ENCODE measurements around the gene RBP3.

RBP3 gene

GRCh38 chr10:47319784-47320183 is 28.4 kb upstream of the RBP3 start:
- no peak overlapping the region for H3K4me3 ChIP-seq (replicated peaks; ENCODE audit: insufficient read depth, low read length)
- H3K27me3 ChIP-seq (ENCODE audit: insufficient read depth, poor library complexity, severe bottlenecking): no peaks in the 10 kb centered on the region

GRCh38 chr10:47320812-47321211 is 27.4 kb upstream of the RBP3 start:
- DNase-seq (ENCODE audit: low read depth in 1 of 2, low spot score in 1 of 2): no peak
- H3K27me3 ChIP-seq (ENCODE audit: insufficient read depth, poor library complexity, severe bottlenecking): no peaks in the 10 kb centered on the region
- no peak overlapping the region for H3K27ac ChIP-seq (replicated peaks)
- H3K4me3 ChIP-seq (replicated peaks; ENCODE audit: insufficient read depth, low read length): no peak overlapping the region
- TF ChIP-seq GABPA (IDR thresholded peaks at IDR 0.05; ENCODE audit: low read depth) (no peak), POLR2AphosphoS5 (IDR thresholded peaks at IDR 0.05; ENCODE audit: low read depth) (no peak), REST (IDR thresholded peaks at IDR 0.05; ENCODE audit: insufficient replicate concordance, low read depth) (no peak), SPI1 (IDR thresholded peaks at IDR 0.05; ENCODE audit: borderline replicate concordance, low read depth) (no peak), CTCF (IDR thresholded peaks at IDR 0.05; ENCODE audit: insufficient read depth, low read length) (no peak)

More at GRCh38 chr10:47319784-47320183, 28.4 kb upstream of the RBP3 start:
- TF ChIP-seq CTCF (IDR thresholded peaks at IDR 0.05; ENCODE audit: insufficient read depth, low read length): no peak
- TF ChIP-seq REST (IDR thresholded peaks at IDR 0.05; ENCODE audit: insufficient replicate concordance, low read depth): no peak
- TF ChIP-seq GABPA (IDR thresholded peaks at IDR 0.05; ENCODE audit: low read depth): no peak
- TF ChIP-seq SPI1 (IDR thresholded peaks at IDR 0.05; ENCODE audit: borderline replicate concordance, low read depth): no peak
- TF ChIP-seq POLR2AphosphoS5 (IDR thresholded peaks at IDR 0.05; ENCODE audit: low read depth): no peak
- DNase-seq (ENCODE audit: low read depth in 1 of 2, low spot score in 1 of 2): no peak
- H3K27ac ChIP-seq (replicated peaks): no peak overlapping the region

- Histone ChIP-seq H3K27ac (replicated peaks) (no peak overlapping the region), H3K4me3 (replicated peaks; ENCODE audit: insufficient read depth, low read length) (no peak overlapping the region), H3K27me3 (ENCODE audit: insufficient read depth, poor library complexity, severe bottlenecking) (no peaks in the 10 kb centered on the region)
- no peak for TF ChIP-seq CTCF (IDR thresholded peaks at IDR 0.05; ENCODE audit: insufficient read depth, low read length)
- TF ChIP-seq SPI1 (IDR thresholded peaks at IDR 0.05; ENCODE audit: borderline replicate concordance, low read depth): no peak
- TF ChIP-seq POLR2AphosphoS5 (IDR thresholded peaks at IDR 0.05; ENCODE audit: low read depth): no peak
- TF ChIP-seq GABPA (IDR thresholded peaks at IDR 0.05; ENCODE audit: low read depth): no peak
- TF ChIP-seq REST (IDR thresholded peaks at IDR 0.05; ENCODE audit: insufficient replicate concordance, low read depth): no peak
- DNase-seq (ENCODE audit: low read depth in 1 of 2, low spot score in 1 of 2): no peak
These were observed 26.5 kb upstream of the RBP3 start for GRCh38 chr10:47321521-47322195.
